Calu3 (cell line): ENCODE measurements around the gene PPME1. TPM values are rescaled to one million over a fixed set of nuclear protein-coding genes. Genes with fewer than 3 reads are reported as not detected.

Experiments
- BruUV-seq: library from RNA; stranded (reverse); fragments of 400-500 nt; replicated peaks from 2 replicates; lab custom pipeline; 2021; lab: Mats Ljungman, UMichigan
- CTCF ChIA-PET: fragments of 300-600 bp; sonication (Branson Sonifier 250); formaldehyde crosslinking; loops from one replicate; lab custom pipeline; 2022; ENCODE audit warnings: antibody characterized with exemption; lab: Charles Lee
- DNase-seq: peaks from one replicate; pipeline ENCODE4 v3.0.0; 2022
- H3K27ac Mint-ChIP-seq: one replicate; pipeline ENCODE4 v1.8.0; 2022; ENCODE audit warnings: mixed read lengths; ENCODE audit not compliant: unreplicated experiment
- H3K27me3 Mint-ChIP-seq: one replicate; pipeline ENCODE4 v1.8.0; 2022; ENCODE audit warnings: mixed read lengths; ENCODE audit not compliant: unreplicated experiment
- H3K36me3 Mint-ChIP-seq: one replicate; pipeline ENCODE4 v1.8.0; 2022; ENCODE audit warnings: mild to moderate bottlenecking, moderate library complexity, mixed read lengths; ENCODE audit not compliant: insufficient read depth, unreplicated experiment
- H3K4me1 Mint-ChIP-seq: one replicate; pipeline ENCODE4 v1.8.0; 2022; ENCODE audit warnings: mild to moderate bottlenecking, low read depth, mixed read lengths; ENCODE audit not compliant: unreplicated experiment
- H3K4me3 Mint-ChIP-seq: one replicate; pipeline ENCODE4 v1.8.0; 2022; ENCODE audit warnings: mild to moderate bottlenecking, low read depth, moderate library complexity, mixed read lengths; ENCODE audit not compliant: unreplicated experiment
- H3K9me3 Mint-ChIP-seq: one replicate; pipeline ENCODE4 v1.8.0; 2022; ENCODE audit warnings: low read depth, mixed read lengths; ENCODE audit not compliant: unreplicated experiment
- CTCF ChIP-seq: fragments of 200-600 bp; IDR thresholded peaks from one replicate; pipeline ENCODE4 v1.8.0; 2022; ENCODE audit warnings: antibody characterized with exemption; ENCODE audit not compliant: unreplicated experiment
- intact Hi-C: fragments of 100-400 bp; cut with micrococcal nuclease; formaldehyde crosslinking; loops from one replicate; pipeline ENCODE4 v1.10.0; 2022; ENCODE audit not compliant: unreplicated experiment
- total RNA-seq: library from RNA; stranded (reverse); gene quantifications from 2 replicates; pipeline ENCODE4 v1.2.3, GENCODE V29; 2022

The PPME1 gene
- total RNA-seq, 1 experiment from 2014 or later = 55.0 TPM

- intact Hi-C loops = no loop called here
- no peaks in the 10 kb centered on the region for H3K9me3 Mint-ChIP-seq
- H3K4me3 Mint-ChIP-seq = no peak overlapping the region
- no peak for DNase-seq
- TF ChIP-seq CTCF = no peak
- no peak overlapping the region for H3K27ac Mint-ChIP-seq
- no peaks in the 10 kb centered on the region for H3K4me1 Mint-ChIP-seq
- CTCF ChIA-PET = no interaction called here
- no peaks in the 10 kb centered on the region for H3K27me3 Mint-ChIP-seq
- H3K36me3 Mint-ChIP-seq = no peaks in the 10 kb centered on the region
- BruUV-seq = no TSS peak
Measured at GRCh38 chr11:74206746-74207145, 35.7 kb downstream of the PPME1 start.

- no TSS peak for BruUV-seq
- H3K9me3 Mint-ChIP-seq = no peaks in the 10 kb centered on the region
- CTCF ChIA-PET = interaction anchor here (0.6 to 1.2 kb wide), 3 partner anchors 13 to 252 kb away, joined by 3 to 4 read pairs (median 3); no protein-coding TSS in a partner anchor
- H3K27ac Mint-ChIP-seq = no peak overlapping the region
- DNase-seq = no peak
- no peaks in the 10 kb centered on the region for H3K27me3 Mint-ChIP-seq
- H3K4me1 Mint-ChIP-seq = no peaks in the 10 kb centered on the region
- no peak for TF ChIP-seq CTCF
- intact Hi-C loops = no loop called here
- no peaks in the 10 kb centered on the region for H3K36me3 Mint-ChIP-seq
- H3K4me3 Mint-ChIP-seq = no peak overlapping the region
Measured at GRCh38 chr11:74208507-74208906, 37.4 kb downstream of the PPME1 start.

GRCh38 chr11:74212533-74212932, 41.4 kb downstream of the PPME1 start:
- no peak overlapping the region for H3K4me3 Mint-ChIP-seq
- DNase-seq = no peak
- no TSS peak for BruUV-seq
- no peaks in the 10 kb centered on the region for H3K4me1 Mint-ChIP-seq
- H3K27me3 Mint-ChIP-seq = no peaks in the 10 kb centered on the region
- TF ChIP-seq CTCF = no peak
- intact Hi-C loops = no loop called here
- H3K9me3 Mint-ChIP-seq = no peaks in the 10 kb centered on the region
- no peaks in the 10 kb centered on the region for H3K36me3 Mint-ChIP-seq
- no peak overlapping the region for H3K27ac Mint-ChIP-seq
- CTCF ChIA-PET = no interaction called here

- Mint-ChIP-seq H3K27ac (no peak overlapping the region), H3K4me3 (no peak overlapping the region), H3K36me3 (no peaks in the 10 kb centered on the region), H3K4me1 (peaks cover 7% of the 10 kb centered on the region), H3K9me3 (no peaks in the 10 kb centered on the region), H3K27me3 (no peaks in the 10 kb centered on the region)
- DNase-seq = no peak
- no peak for TF ChIP-seq CTCF
- CTCF ChIA-PET = interaction anchor here (1.2 kb wide), 1 partner anchor 35 kb away, joined by 3 read pairs; no protein-coding TSS in a partner anchor
- intact Hi-C loops = no loop called here
- no TSS peak for BruUV-seq
Measured at GRCh38 chr11:74220376-74220775, 49.3 kb downstream of the PPME1 start.
